ENCODE results near the gene SYT6. TPM values are rescaled to one million over a fixed set of nuclear protein-coding genes. Genes with fewer than 3 reads are reported as not detected.
A peak's percentile ranks its signal among the peaks of the same experiment; 100 is the strongest.

Gene SYT6
- polyA plus RNA-seq, 3 donors: 0.01 TPM; not detected in 2

GRCh38 chr1:114156538-114157274 is 3.0 kb upstream of the SYT6 start:
- peaks cover 73 to 82% (median 74%) of the 10 kb centered on the region in 3 donors for H3K27me3 Mint-ChIP-seq (ENCODE audit: low read depth in 3 of 3)
- intact Hi-C loops (cut with micrococcal nuclease): loop anchor here in 1 of 2 donors (10.0 kb wide), 1 partner anchor 108 kb away; no protein-coding TSS in a partner anchor
- H3K27ac Mint-ChIP-seq: no peak overlapping the region
- Histone ChIP-seq H4K20me1 (ENCODE audit: insufficient read depth, low read length) (no peaks in the 10 kb centered on the region), H3K79me2 (ENCODE audit: insufficient read depth, low read length) (no peaks in the 10 kb centered on the region), H3K4me3 (replicated peaks in 1 of 3; ENCODE audit: low read depth in 2 of 3, low read length in 3 of 3) (no peak overlapping the region), H2AFZ (ENCODE audit: insufficient read depth, low read depth, low read length, poor library complexity, severe bottlenecking) (no peak overlapping the region), H3K36me3 (replicated peaks in 1 of 2; ENCODE audit: control insufficient read depth in 1 of 2, insufficient read depth in 2 of 2, low read length in 2 of 2) (no peaks in the 10 kb centered on the region), H3K27ac (ENCODE audit: low read depth in 1 of 2, low read length in 2 of 2) (no peak overlapping the region), H3K4me1 (ENCODE audit: control insufficient read depth in 1 of 2, insufficient read depth in 2 of 2, low read length in 2 of 2) (peaks cover 27 to 32% of the 10 kb centered on the region in 2 donors), H3K4me2 (replicated peaks; ENCODE audit: extremely low read depth, low read length, poor library complexity, severe bottlenecking) (no peak overlapping the region), H3K9me3 (replicated peaks in 1 of 2; ENCODE audit: control insufficient read depth in 1 of 2, insufficient read depth in 1 of 2, low read length in 2 of 2) (peaks cover 3 to 18% of the 10 kb centered on the region in 2 donors), H3K27me3 (ENCODE audit: control insufficient read depth in 2 of 2, insufficient read depth in 2 of 2, low read length in 2 of 2) (peaks cover 63 to 82% of the 10 kb centered on the region in 2 donors), H3K9ac (ENCODE audit: insufficient read depth, low read length, poor library complexity, severe bottlenecking) (no peak overlapping the region)
- H3K36me3 Mint-ChIP-seq: peaks cover 10 to 18% of the 10 kb centered on the region in 2 donors
- WGBS (ENCODE audit: insufficient coverage): no CpG with 5 or more reads among the region's 5 CpGs
- H3K9me3 Mint-ChIP-seq: peaks cover 0 to 22% (median 14%) of the 10 kb centered on the region in 7 donors
- no peak for DNase-seq
- H3K4me1 Mint-ChIP-seq: peaks cover 24% of the 10 kb centered on the region
- peak overlapping the region in 1 of 2 donors; percentile 90 for H3K4me3 Mint-ChIP-seq
- no peak for TF ChIP-seq CTCF (IDR thresholded peaks at IDR 0.05)

- Mint-ChIP-seq H3K4me3 (peak overlapping the region in 1 of 2 donors; percentile 90), H3K27ac (no peak overlapping the region), H3K9me3 (peaks cover 0 to 27% (median 14%) of the 10 kb centered on the region in 7 donors), H3K36me3 (peaks cover 10 to 25% of the 10 kb centered on the region in 2 donors), H3K4me1 (peaks cover 24% of the 10 kb centered on the region), H3K27me3 (ENCODE audit: low read depth in 3 of 3) (peaks cover 76 to 83% (median 77%) of the 10 kb centered on the region in 3 donors)
- Histone ChIP-seq H3K4me2 (replicated peaks; ENCODE audit: extremely low read depth, low read length, poor library complexity, severe bottlenecking) (no peak overlapping the region), H3K79me2 (ENCODE audit: insufficient read depth, low read length) (no peaks in the 10 kb centered on the region), H4K20me1 (ENCODE audit: insufficient read depth, low read length) (no peaks in the 10 kb centered on the region), H3K4me3 (replicated peaks in 1 of 3; ENCODE audit: low read depth in 2 of 3, low read length in 3 of 3) (no peak overlapping the region), H3K27ac (ENCODE audit: low read depth in 1 of 2, low read length in 2 of 2) (no peak overlapping the region), H3K27me3 (ENCODE audit: control insufficient read depth in 2 of 2, insufficient read depth in 2 of 2, low read length in 2 of 2) (peaks cover 66 to 86% of the 10 kb centered on the region in 2 donors), H3K9ac (ENCODE audit: insufficient read depth, low read length, poor library complexity, severe bottlenecking) (no peak overlapping the region), H3K9me3 (replicated peaks in 1 of 2; ENCODE audit: control insufficient read depth in 1 of 2, insufficient read depth in 1 of 2, low read length in 2 of 2) (peaks cover 3 to 21% of the 10 kb centered on the region in 2 donors), H3K36me3 (replicated peaks in 1 of 2; ENCODE audit: control insufficient read depth in 1 of 2, insufficient read depth in 2 of 2, low read length in 2 of 2) (no peaks in the 10 kb centered on the region), H2AFZ (ENCODE audit: insufficient read depth, low read depth, low read length, poor library complexity, severe bottlenecking) (no peak overlapping the region), H3K4me1 (ENCODE audit: control insufficient read depth in 1 of 2, insufficient read depth in 2 of 2, low read length in 2 of 2) (peaks cover 27 to 32% of the 10 kb centered on the region in 2 donors)
- no peak for DNase-seq
- TF ChIP-seq CTCF (IDR thresholded peaks at IDR 0.05): no peak
- 63% methylated on average over 8 of the region's 8 CpGs for WGBS (ENCODE audit: insufficient coverage)
- intact Hi-C loops (cut with micrococcal nuclease): loop anchor here in 1 of 2 donors (10.0 kb wide), 1 partner anchor 109 kb away; no protein-coding TSS in a partner anchor
Observed at GRCh38 chr1:114155706-114156105, 2.0 kb upstream of the SYT6 start.

Data from CD14-positive monocyte (primary cell).